Body of pancreas (tissue), 4 donors: Measurements from ENCODE around the gene PLCD3. TPM values are rescaled to one million over a fixed set of nuclear protein-coding genes. Genes with fewer than 3 reads are reported as not detected.

Experiments
- ATAC-seq: fragments of 150-250 bp; one replicate; pipeline ENCODE4 v1.9.1; 2016
- DNase-seq, 4 donors: peaks; one replicate each; pipeline ENCODE4 v3.0.0-alpha.2; 2019
- H3K27ac ChIP-seq, 4 donors: fragments of 200-600 bp; sonication (generic); 1 replicate in 3 of 4; 2 replicates in 1 of 4; pipeline versions ENCODE4 v1.5.1 to v1.6.1; 2016 to 2019; ENCODE audit warnings: mild to moderate bottlenecking in 1 of 4, mixed read lengths in 1 of 4, moderate library complexity in 1 of 4
- H3K27me3 ChIP-seq, 2 donors: fragments of 200-600 bp; sonication (generic); one replicate each; pipeline ENCODE4 v1.6.0; 2016; ENCODE audit warnings: mild to moderate bottlenecking in 1 of 2
- H3K36me3 ChIP-seq, 2 donors: fragments of 200-600 bp; sonication (generic); replicated peaks in 1 of 2; 2 replicates each; pipeline ENCODE4 v1.5.1; 2016; ENCODE audit warnings: low read depth in 2 of 2; ENCODE audit not compliant: insufficient read depth in 1 of 2
- H3K4me1 ChIP-seq: fragments of 200-600 bp; sonication (generic); one replicate; pipeline ENCODE4 v1.6.0; 2016
- H3K4me3 ChIP-seq, 2 donors: fragments of 200-600 bp; sonication (generic); 1 replicate in 1 of 2; 2 replicates in 1 of 2; pipeline ENCODE4 v1.5.1; 2016 to 2019
- H3K9me3 ChIP-seq, 3 donors: fragments of 200-600 bp; sonication (generic); 1 replicate in 2 of 3; 2 replicates in 1 of 3; pipeline ENCODE4 v1.5.1; 2016
- CTCF ChIP-seq, 7 experiments: fragments of 450-650 bp in 4 of 7; fragments of 200-600 bp in 3 of 7; sonication (generic) in 3 of 7; IDR thresholded peaks; one replicate each; pipeline ENCODE4 v1.5.1; 2016 to 2019; ENCODE audit warnings: antibody characterized with exemption in 7 of 7
- POLR2A ChIP-seq, 3 donors: fragments of 450-650 bp; IDR thresholded peaks; one replicate each; pipeline ENCODE4 v1.6.1; 2016; ENCODE audit warnings: antibody characterized with exemption in 3 of 3, mild to moderate bottlenecking in 2 of 3
- WGBS, 2 donors: methylation state at CpG; one replicate each; pipeline ENCODE4 v1.1.5; 2017; 5-methylcytosine and 5-hydroxymethylcytosine counted together
- intact Hi-C: fragments of 100-400 bp; cut with DNase I; formaldehyde crosslinking; loops from one replicate; pipeline ENCODE4 v1.15.1; 2023
- total RNA-seq, 2 donors: library from RNA; depleted of rRNA; stranded (reverse); fragments of >200 nt; gene quantifications; one replicate each; pipeline ENCODE4 v1.1.0, GENCODE V29; 2016

PLCD3 gene
- total RNA-seq, 2 donors from 2014 or later = 5.4 to 23.4 TPM

- WGBS, 2 donors = 78% methylated on average over 9 of the region's 9 CpGs; no CpG with 5 or more reads in 1 of the 2 donors
- DNase-seq = no peak
- H3K4me1 ChIP-seq = no peaks in the 10 kb centered on the region
- intact Hi-C loops = no loop called here
- no peak overlapping the region for H3K4me3 ChIP-seq
- TF ChIP-seq CTCF (IDR thresholded peaks at IDR 0.05) (no peak), POLR2A (IDR thresholded peaks at IDR 0.05) (no peak)
- H3K27me3 ChIP-seq = no peaks in the 10 kb centered on the region
- ATAC-seq = no peak
- no peaks in the 10 kb centered on the region for H3K36me3 ChIP-seq
- H3K9me3 ChIP-seq = no peaks in the 10 kb centered on the region
- H3K27ac ChIP-seq = no peak overlapping the region
These were observed 18.9 kb downstream of the PLCD3 start for GRCh38 chr17:45113424-45113754.

GRCh38 chr17:45112559-45113423 is 19.5 kb downstream of the PLCD3 start:
- Histone ChIP-seq H3K9me3 (no peaks in the 10 kb centered on the region), H3K36me3 (peaks cover 0 to 4% of the 10 kb centered on the region in 2 donors), H3K27ac (no peak overlapping the region), H3K4me3 (no peak overlapping the region), H3K4me1 (no peaks in the 10 kb centered on the region), H3K27me3 (no peaks in the 10 kb centered on the region)
- intact Hi-C loops = no loop called here
- ATAC-seq (no peak), DNase-seq (no peak)
- no peak for TF ChIP-seq POLR2A (IDR thresholded peaks at IDR 0.05)
- TF ChIP-seq CTCF (IDR thresholded peaks at IDR 0.05) = no peak
- 89 to 94% methylated on average over 9 to 23 of the region's 23 CpGs for WGBS, 2 donors

- H3K4me3 ChIP-seq = no peak overlapping the region
- H3K27me3 ChIP-seq = no peaks in the 10 kb centered on the region
- H3K36me3 ChIP-seq = peaks cover 0 to 10% of the 10 kb centered on the region in 2 donors
- H3K9me3 ChIP-seq = no peaks in the 10 kb centered on the region
- H3K4me1 ChIP-seq = no peaks in the 10 kb centered on the region
- WGBS, 2 donors = 86 to 88% methylated on average over 11 of the region's 11 CpGs
- intact Hi-C loops = no loop called here
- TF ChIP-seq POLR2A (IDR thresholded peaks at IDR 0.05) (no peak), CTCF (IDR thresholded peaks at IDR 0.05) (no peak)
- DNase-seq (no peak), ATAC-seq (no peak)
- no peak overlapping the region for H3K27ac ChIP-seq
These were observed 20.5 kb downstream of the PLCD3 start for GRCh38 chr17:45111850-45112249.

- no peak for DNase-seq
- no peak for ATAC-seq
- Histone ChIP-seq H3K9me3 (no peaks in the 10 kb centered on the region), H3K4me3 (no peak overlapping the region), H3K27ac (no peak overlapping the region), H3K36me3 (peaks cover 0 to 19% of the 10 kb centered on the region in 2 donors), H3K4me1 (no peaks in the 10 kb centered on the region), H3K27me3 (no peaks in the 10 kb centered on the region)
- 72 to 92% methylated on average over 6 to 16 of the region's 16 CpGs for WGBS, 2 donors
- intact Hi-C loops = no loop called here
- no peak for TF ChIP-seq POLR2A (IDR thresholded peaks at IDR 0.05)
- TF ChIP-seq CTCF (IDR thresholded peaks at IDR 0.05) = no peak
These were observed 21.4 kb downstream of the PLCD3 start for GRCh38 chr17:45110676-45111611.
